ENCODE results near the gene CIB4.

CIB4 gene

DNA sequence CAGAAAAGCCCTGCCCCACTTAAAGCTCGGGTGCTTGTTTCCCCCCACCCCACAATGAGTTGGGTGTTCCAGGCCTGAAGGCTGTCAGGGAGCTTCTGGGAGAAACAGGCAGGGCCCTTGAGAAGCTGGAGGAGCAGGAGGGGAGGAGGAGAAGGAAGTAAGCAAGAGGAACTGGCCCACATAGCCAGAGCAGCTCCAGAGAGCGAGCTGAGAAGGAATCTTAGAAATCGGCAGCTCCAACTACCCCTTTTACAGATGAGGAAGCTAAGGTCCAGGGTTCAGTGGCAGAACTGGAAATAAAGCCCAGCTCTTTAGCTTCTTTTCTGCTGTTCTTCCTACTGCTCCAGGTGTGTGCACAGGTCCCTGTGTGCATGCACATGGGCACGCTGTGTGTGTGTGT is 38.7 kb upstream of the CIB4 start:
- Histone ChIP-seq H3K4me2 (ENCODE audit: insufficient read depth, low read length, poor library complexity, severe bottlenecking) (no peak overlapping the region), H3K27me3 (ENCODE audit: control insufficient read depth in 3 of 3, insufficient read depth in 3 of 3, low read depth in 1 of 3, low read length in 3 of 3) (peaks cover 0 to 56% (median 0%) of the 10 kb centered on the region in 3 experiments)
- WGBS, 2 donors (ENCODE audit: extremely low coverage in 2 of 2, insufficient read length in 2 of 2, insufficient replicate concordance in 1 of 2) = no CpG with 5 or more reads among the region's 4 CpGs

GRCh38 chr2:26678035-26678434 is 36.9 kb upstream of the CIB4 start:
- H2BK5ac ChIP-seq (ENCODE audit: low read length) = no peak overlapping the region
- H3K27me3 ChIP-seq (ENCODE audit: control insufficient read depth in 3 of 3, insufficient read depth in 3 of 3, low read depth in 1 of 3, low read length in 3 of 3) = peaks cover 0 to 63% (median 0%) of the 10 kb centered on the region in 3 experiments
- no peak overlapping the region for H2BK15ac ChIP-seq (ENCODE audit: low read length)
- H3K4ac ChIP-seq (ENCODE audit: low read length) = no peak overlapping the region
- no peaks in the 10 kb centered on the region for H3K79me1 ChIP-seq (ENCODE audit: low read depth, low read length)
- H3K36me3 ChIP-seq (replicated peaks in 1 of 2; ENCODE audit: control insufficient read depth in 2 of 2, insufficient read depth in 2 of 2, low read length in 2 of 2) = no peaks in the 10 kb centered on the region
- no peak overlapping the region for H2AK5ac ChIP-seq (ENCODE audit: low read depth, low read length)
- DNase-seq (ENCODE audit: low spot score) = no peak
- no peak overlapping the region for H3K9ac ChIP-seq (ENCODE audit: low read depth, low read length, poor library complexity)
- H2BK12ac ChIP-seq (ENCODE audit: low read length) = no peak overlapping the region
- H3K4me3 ChIP-seq (ENCODE audit: low read length in 2 of 2) = no peak overlapping the region
- WGBS, 2 donors (ENCODE audit: extremely low coverage in 2 of 2, insufficient read length in 2 of 2, insufficient replicate concordance in 1 of 2) = no CpG with 5 or more reads among the region's 4 CpGs
- peaks cover 3 to 6% of the 10 kb centered on the region in 2 donors for H3K9me3 ChIP-seq (replicated peaks in 1 of 2; ENCODE audit: control insufficient read depth in 2 of 2, insufficient read depth in 1 of 2, low read depth in 1 of 2, low read length in 2 of 2)
- no peak overlapping the region for H2BK120ac ChIP-seq (ENCODE audit: low read depth, low read length)
- no peak overlapping the region for H2AFZ ChIP-seq (ENCODE audit: low read length)
- no peak overlapping the region for H3K4me2 ChIP-seq (ENCODE audit: insufficient read depth, low read length, poor library complexity, severe bottlenecking)
- H3K23ac ChIP-seq (ENCODE audit: low read depth, low read length, poor library complexity) = no peak overlapping the region
- no peak overlapping the region for H3K18ac ChIP-seq (ENCODE audit: low read length)
- H4K8ac ChIP-seq (ENCODE audit: low read depth, low read length) = no peak overlapping the region
- H3K27ac ChIP-seq (replicated peaks; ENCODE audit: low read length) = no peak overlapping the region
- H4K91ac ChIP-seq (ENCODE audit: low read depth, low read length, poor library complexity) = no peak overlapping the region
- no peak overlapping the region for H3K14ac ChIP-seq (ENCODE audit: low read length)
- peaks cover 0 to 5% of the 10 kb centered on the region in 2 donors for H3K4me1 ChIP-seq (ENCODE audit: control insufficient read depth in 2 of 2, insufficient read depth in 1 of 2, low read depth in 1 of 2, low read length in 2 of 2)

More for the DNA sequence above, 38.7 kb upstream of the CIB4 start:
- H2BK12ac ChIP-seq (ENCODE audit: low read length) = no peak overlapping the region
- H3K14ac ChIP-seq (ENCODE audit: low read length) = no peak overlapping the region
- H3K18ac ChIP-seq (ENCODE audit: low read length) = no peak overlapping the region
- no peak overlapping the region for H3K27ac ChIP-seq (replicated peaks; ENCODE audit: low read length)
- no peaks in the 10 kb centered on the region for H3K79me1 ChIP-seq (ENCODE audit: low read depth, low read length)
- no peak overlapping the region for H2BK5ac ChIP-seq (ENCODE audit: low read length)
- no peak overlapping the region for H3K9ac ChIP-seq (ENCODE audit: low read depth, low read length, poor library complexity)
- no peak overlapping the region for H4K8ac ChIP-seq (ENCODE audit: low read depth, low read length)
- no peak overlapping the region for H2BK120ac ChIP-seq (ENCODE audit: low read depth, low read length)
- no peak overlapping the region for H2AFZ ChIP-seq (ENCODE audit: low read length)
- H2AK5ac ChIP-seq (ENCODE audit: low read depth, low read length) = peak overlapping the region; percentile 42
- H4K91ac ChIP-seq (ENCODE audit: low read depth, low read length, poor library complexity) = no peak overlapping the region
- DNase-seq (ENCODE audit: low spot score) = no peak
- H3K4me3 ChIP-seq (ENCODE audit: low read length in 2 of 2) = no peak overlapping the region
- H3K4ac ChIP-seq (ENCODE audit: low read length) = no peak overlapping the region
- peaks cover 3 to 6% of the 10 kb centered on the region in 2 donors for H3K9me3 ChIP-seq (replicated peaks in 1 of 2; ENCODE audit: control insufficient read depth in 2 of 2, insufficient read depth in 1 of 2, low read depth in 1 of 2, low read length in 2 of 2)
- H3K23ac ChIP-seq (ENCODE audit: low read depth, low read length, poor library complexity) = no peak overlapping the region
- H3K4me1 ChIP-seq (ENCODE audit: control insufficient read depth in 2 of 2, insufficient read depth in 1 of 2, low read depth in 1 of 2, low read length in 2 of 2) = peaks cover 0 to 5% of the 10 kb centered on the region in 2 donors
- H2BK15ac ChIP-seq (ENCODE audit: low read length) = no peak overlapping the region
- H3K36me3 ChIP-seq (replicated peaks in 1 of 2; ENCODE audit: control insufficient read depth in 2 of 2, insufficient read depth in 2 of 2, low read length in 2 of 2) = no peaks in the 10 kb centered on the region

- no peak overlapping the region for H2AFZ ChIP-seq (ENCODE audit: low read length)
- H3K9ac ChIP-seq (ENCODE audit: low read depth, low read length, poor library complexity) = no peak overlapping the region
- H3K23ac ChIP-seq (ENCODE audit: low read depth, low read length, poor library complexity) = no peak overlapping the region
- H3K14ac ChIP-seq (ENCODE audit: low read length) = no peak overlapping the region
- no peak overlapping the region for H4K91ac ChIP-seq (ENCODE audit: low read depth, low read length, poor library complexity)
- no peak overlapping the region for H3K4me3 ChIP-seq (ENCODE audit: low read length in 2 of 2)
- no peaks in the 10 kb centered on the region for H3K36me3 ChIP-seq (replicated peaks in 1 of 2; ENCODE audit: control insufficient read depth in 2 of 2, insufficient read depth in 2 of 2, low read length in 2 of 2)
- peak overlapping the region; percentile 19 for H2BK12ac ChIP-seq (ENCODE audit: low read length)
- no peak for DNase-seq (ENCODE audit: low spot score)
- peaks cover 3 to 6% of the 10 kb centered on the region in 2 donors for H3K9me3 ChIP-seq (replicated peaks in 1 of 2; ENCODE audit: control insufficient read depth in 2 of 2, insufficient read depth in 1 of 2, low read depth in 1 of 2, low read length in 2 of 2)
- no peak overlapping the region for H3K4ac ChIP-seq (ENCODE audit: low read length)
- H3K4me2 ChIP-seq (ENCODE audit: insufficient read depth, low read length, poor library complexity, severe bottlenecking) = no peak overlapping the region
- no peak overlapping the region for H2AK5ac ChIP-seq (ENCODE audit: low read depth, low read length)
- H3K18ac ChIP-seq (ENCODE audit: low read length) = no peak overlapping the region
- H3K27me3 ChIP-seq (ENCODE audit: control insufficient read depth in 3 of 3, insufficient read depth in 3 of 3, low read depth in 1 of 3, low read length in 3 of 3) = peaks cover 0 to 63% (median 0%) of the 10 kb centered on the region in 3 experiments
- no peak overlapping the region for H3K27ac ChIP-seq (replicated peaks; ENCODE audit: low read length)
- H3K4me1 ChIP-seq (ENCODE audit: control insufficient read depth in 2 of 2, insufficient read depth in 1 of 2, low read depth in 1 of 2, low read length in 2 of 2) = peaks cover 0 to 2% of the 10 kb centered on the region in 2 donors
- H2BK120ac ChIP-seq (ENCODE audit: low read depth, low read length) = no peak overlapping the region
- H2BK5ac ChIP-seq (ENCODE audit: low read length) = no peak overlapping the region
- no peak overlapping the region for H2BK15ac ChIP-seq (ENCODE audit: low read length)
- H4K8ac ChIP-seq (ENCODE audit: low read depth, low read length) = no peak overlapping the region
- no CpG with 5 or more reads among the region's 6 CpGs for WGBS, 2 donors (ENCODE audit: extremely low coverage in 2 of 2, insufficient read length in 2 of 2, insufficient replicate concordance in 1 of 2)
- no peaks in the 10 kb centered on the region for H3K79me1 ChIP-seq (ENCODE audit: low read depth, low read length)
Measured at GRCh38 chr2:26675651-26676255, 34.6 kb upstream of the CIB4 start.

GRCh38 chr2:26674771-26675170 is 33.6 kb upstream of the CIB4 start:
- WGBS, 2 donors (ENCODE audit: extremely low coverage in 2 of 2, insufficient read length in 2 of 2, insufficient replicate concordance in 1 of 2) = no CpG with 5 or more reads among the region's 13 CpGs
- H3K4ac ChIP-seq (ENCODE audit: low read length) = no peak overlapping the region

More at GRCh38 chr2:26674771-26675170, 33.6 kb upstream of the CIB4 start:
- peaks cover 3 to 6% of the 10 kb centered on the region in 2 donors for H3K9me3 ChIP-seq (replicated peaks in 1 of 2; ENCODE audit: control insufficient read depth in 2 of 2, insufficient read depth in 1 of 2, low read depth in 1 of 2, low read length in 2 of 2)
- H3K14ac ChIP-seq (ENCODE audit: low read length) = no peak overlapping the region
- no peak overlapping the region for H2BK12ac ChIP-seq (ENCODE audit: low read length)
- peaks cover 0 to 2% of the 10 kb centered on the region in 2 donors for H3K4me1 ChIP-seq (ENCODE audit: control insufficient read depth in 2 of 2, insufficient read depth in 1 of 2, low read depth in 1 of 2, low read length in 2 of 2)
- H2BK15ac ChIP-seq (ENCODE audit: low read length) = no peak overlapping the region
- no peak overlapping the region for H2BK120ac ChIP-seq (ENCODE audit: low read depth, low read length)
- H2AFZ ChIP-seq (ENCODE audit: low read length) = no peak overlapping the region
- H2AK5ac ChIP-seq (ENCODE audit: low read depth, low read length) = no peak overlapping the region
- no peak overlapping the region for H2BK5ac ChIP-seq (ENCODE audit: low read length)
- H3K23ac ChIP-seq (ENCODE audit: low read depth, low read length, poor library complexity) = no peak overlapping the region
- H4K8ac ChIP-seq (ENCODE audit: low read depth, low read length) = no peak overlapping the region
- H3K27me3 ChIP-seq (ENCODE audit: control insufficient read depth in 3 of 3, insufficient read depth in 3 of 3, low read depth in 1 of 3, low read length in 3 of 3) = peaks cover 0 to 68% (median 0%) of the 10 kb centered on the region in 3 experiments
- no peak for DNase-seq (ENCODE audit: low spot score)
- peak overlapping the region; percentile 72 for H3K18ac ChIP-seq (ENCODE audit: low read length)
- H4K91ac ChIP-seq (ENCODE audit: low read depth, low read length, poor library complexity) = no peak overlapping the region
- no peaks in the 10 kb centered on the region for H3K36me3 ChIP-seq (replicated peaks in 1 of 2; ENCODE audit: control insufficient read depth in 2 of 2, insufficient read depth in 2 of 2, low read length in 2 of 2)
- H3K4me3 ChIP-seq (ENCODE audit: low read length in 2 of 2) = no peak overlapping the region
- no peak overlapping the region for H3K9ac ChIP-seq (ENCODE audit: low read depth, low read length, poor library complexity)
- H3K4me2 ChIP-seq (ENCODE audit: insufficient read depth, low read length, poor library complexity, severe bottlenecking) = no peak overlapping the region
- no peaks in the 10 kb centered on the region for H3K79me1 ChIP-seq (ENCODE audit: low read depth, low read length)
- H3K27ac ChIP-seq (replicated peaks; ENCODE audit: low read length) = no peak overlapping the region

All from neuronal stem cell (in vitro differentiated cells).